NCI-H774 (cell line): ENCODE data around the gene AKNA.

ENCODE experiments used
- DNase-seq: peaks from one replicate; lab custom pipeline; 2025; lab: John Stamatoyannopoulos, UW

The AKNA gene

GRCh38 chr9:114396558-114397218 lies 8.9 kb upstream of the AKNA start:
- DNase-seq, result no peak

GRCh38 chr9:114395768-114396167 lies 8.0 kb upstream of the AKNA start:
- no peak for DNase-seq

GRCh38 chr9:114395334-114395617 lies 7.5 kb upstream of the AKNA start:
- no peak for DNase-seq

GRCh38 chr9:114394523-114395333 lies 6.9 kb upstream of the AKNA start:
- no peak for DNase-seq

GRCh38 chr9:114392749-114393112 lies 4.9 kb upstream of the AKNA start:
- no peak for DNase-seq

GRCh38 chr9:114390952-114391351 lies 3.2 kb upstream of the AKNA start:
- DNase-seq, result no peak

GRCh38 chr9:114389612-114390368 lies 2.0 kb upstream of the AKNA start:
- no peak for DNase-seq

GRCh38 chr9:114388764-114389375 lies 1.1 kb upstream of the AKNA start:
- DNase-seq, result no peak

- DNase-seq, result no peak
Observed at GRCh38 chr9:114388357-114388682, 538 bp upstream of the AKNA start.

GRCh38 chr9:114386886-114387679 lies 699 bp downstream of the AKNA start:
- DNase-seq, result no peak

GRCh38 chr9:114386361-114386885 lies 1.4 kb downstream of the AKNA start:
- no peak for DNase-seq

- no peak for DNase-seq
Observed at GRCh38 chr9:114385397-114386181, 2.2 kb downstream of the AKNA start.

GRCh38 chr9:114384836-114385396 lies 2.9 kb downstream of the AKNA start:
- DNase-seq, result no peak

- no peak for DNase-seq
Observed at GRCh38 chr9:114384341-114384740, 3.4 kb downstream of the AKNA start.

- DNase-seq, result no peak
Observed at GRCh38 chr9:114383521-114384231, 4.1 kb downstream of the AKNA start.

GRCh38 chr9:114382699-114383520 lies 4.9 kb downstream of the AKNA start:
- no peak for DNase-seq

- DNase-seq, result no peak
Observed at GRCh38 chr9:114378883-114379282, 8.9 kb downstream of the AKNA start.

- no peak for DNase-seq
Observed at GRCh38 chr9:114378016-114378415, 9.8 kb downstream of the AKNA start.
